ENCODE measurements around the gene BRD7.

The BRD7 gene
- total RNA-seq, result 85.7 to 92.4 reads per million in 2 donors

GRCh38 chr16:50368410-50369132, at the start of gene BRD7:
Gene BRD7 (minus strand): TSS chr16:50368988. CDS start chr16:50368774, 214 bp downstream.
- peak; percentile 52 to 82 (median 57) for DNase-seq

GRCh38 chr16:50416388-50416787, 47.6 kb upstream of the BRD7 start:
- no peak for DNase-seq

GRCh38 chr16:50414152-50414551, 45.4 kb upstream of the BRD7 start:
- no peak for DNase-seq

GRCh38 chr16:50411034-50411433, 42.2 kb upstream of the BRD7 start:
- no peak for DNase-seq

- DNase-seq, result no peak
These were observed 39.3 kb upstream of the BRD7 start for GRCh38 chr16:50408001-50408561.

- DNase-seq, result no peak
These were observed 38.6 kb upstream of the BRD7 start for GRCh38 chr16:50407351-50407750.

- no peak for DNase-seq
These were observed 34.7 kb upstream of the BRD7 start for GRCh38 chr16:50403491-50403890.

- no peak for DNase-seq
These were observed 33.6 kb upstream of the BRD7 start for GRCh38 chr16:50402298-50402895.

- DNase-seq, result no peak
These were observed 32.6 kb upstream of the BRD7 start for GRCh38 chr16:50401355-50401754.

- no peak for DNase-seq
These were observed 32.2 kb upstream of the BRD7 start for GRCh38 chr16:50400967-50401348.

GRCh38 chr16:50400312-50400966, 31.7 kb upstream of the BRD7 start:
- no peak for DNase-seq

GRCh38 chr16:50399411-50399810, 30.6 kb upstream of the BRD7 start:
- DNase-seq, result no peak

- no peak for DNase-seq
These were observed 29.5 kb upstream of the BRD7 start for GRCh38 chr16:50398336-50398735.

- no peak for DNase-seq
These were observed 28.2 kb upstream of the BRD7 start for GRCh38 chr16:50396761-50397535.

- peak in 1 of 5 experiments; percentile 23 for DNase-seq
These were observed 27.2 kb upstream of the BRD7 start for GRCh38 chr16:50395763-50396710.

GRCh38 chr16:50393858-50394802, 25.3 kb upstream of the BRD7 start:
- no peak for DNase-seq

- DNase-seq, result no peak
These were observed 24.6 kb upstream of the BRD7 start for GRCh38 chr16:50393416-50393815.

GRCh38 chr16:50390914-50391716, 22.3 kb upstream of the BRD7 start:
- DNase-seq, result no peak

- DNase-seq, result no peak
These were observed 21.6 kb upstream of the BRD7 start for GRCh38 chr16:50390371-50390771.

- DNase-seq, result no peak
These were observed 21.1 kb upstream of the BRD7 start for GRCh38 chr16:50389900-50390299.

All from T-helper 2 cell (primary cell).